Sigmoid colon (tissue), 7 donors: ENCODE measurements around the gene GHDC. TPM values are rescaled to one million over a fixed set of nuclear protein-coding genes. Genes with fewer than 3 reads are reported as not detected.

Experiments used
- DNase-seq: peaks from one replicate; pipeline ENCODE4 v3.0.0-alpha.2; 2019
- H3K27ac ChIP-seq, 4 donors: fragments of 200-600 bp; sonication (generic); one replicate each; pipeline ENCODE4 v1.5.1; 2016 to 2019; ENCODE audit warnings: mild to moderate bottlenecking in 1 of 4
- H3K27me3 ChIP-seq, 3 donors: fragments of 200-600 bp; sonication (generic); one replicate each; pipeline ENCODE4 v1.5.1; 2019; ENCODE audit warnings: mild to moderate bottlenecking in 1 of 3
- H3K36me3 ChIP-seq, 4 donors: fragments of 200-600 bp; sonication (generic); one replicate each; pipeline ENCODE4 v1.5.1; 2016 to 2019
- H3K4me1 ChIP-seq, 4 donors: fragments of 200-600 bp; sonication (generic); one replicate each; pipeline ENCODE4 v1.5.1; 2017 to 2019
- H3K4me3 ChIP-seq, 4 donors: fragments of 200-600 bp; sonication (generic); one replicate each; pipeline ENCODE4 v1.5.1; 2017 to 2019; ENCODE audit warnings: mild to moderate bottlenecking in 2 of 4, moderate library complexity in 1 of 4
- H3K9me3 ChIP-seq, 4 donors: fragments of 200-600 bp in 3 of 4; sonication (generic) in 3 of 4; one replicate each; pipeline versions ENCODE4 v1.5.1 to v1.6.1; 2013 to 2019
- CTCF ChIP-seq, 4 experiments: fragments of 450-650 bp in 3 of 4; fragments of 200-600 bp in 1 of 4; IDR thresholded peaks; one replicate each; pipeline ENCODE4 v1.5.1; 2016 to 2019; ENCODE audit warnings: antibody characterized with exemption in 4 of 4, mild to moderate bottlenecking in 3 of 4, moderate library complexity in 2 of 4
- EP300 ChIP-seq, 4 donors: sonication (generic); formaldehyde crosslinking; IDR thresholded peaks; one replicate each; pipeline ENCODE4 v1.6.1; 2017; ENCODE audit warnings: antibody characterized with exemption in 4 of 4
- POLR2A ChIP-seq, 2 donors: fragments of 450-650 bp; IDR thresholded peaks; one replicate each; pipeline ENCODE4 v1.6.1; 2016; ENCODE audit warnings: antibody characterized with exemption in 2 of 2, mild to moderate bottlenecking in 2 of 2, moderate library complexity in 2 of 2
- POLR2AphosphoS5 ChIP-seq, 4 donors: sonication (generic); formaldehyde crosslinking; IDR thresholded peaks; one replicate each; pipeline ENCODE4 v1.6.1; 2017; ENCODE audit warnings: antibody characterized with exemption in 4 of 4
- WGBS, 2 donors: extraction: QIAGEN DNeasy Blood & Tissue Kit; methylation state at CpG; one replicate each; pipeline ENCODE4 v1.1.7; 2013; 5-methylcytosine and 5-hydroxymethylcytosine counted together
- intact Hi-C: fragments of 100-400 bp; cut with DNase I; formaldehyde crosslinking; loops from one replicate; pipeline ENCODE4 v1.15.1; 2023
- polyA plus RNA-seq, 3 donors: library from polyadenylated mRNA; stranded (reverse); fragments of 200-250 nt; gene quantifications; one replicate each; pipeline ENCODE4 v1.2.3, GENCODE V29; 2013
- total RNA-seq, 4 donors: library from RNA; depleted of rRNA; stranded (reverse); fragments of >200 nt; gene quantifications; one replicate each; pipeline ENCODE4 v1.1.0, GENCODE V29; 2016
- donor health status: healthy with polysubstance abuse.
- donor health status: Bipolar disorder and iron deficiency.
- donor health status: healthy.

Gene GHDC
- total and polyA plus RNA-seq, 7 donors: 5.8 to 76.0 (median 32.1) TPM

DNA sequence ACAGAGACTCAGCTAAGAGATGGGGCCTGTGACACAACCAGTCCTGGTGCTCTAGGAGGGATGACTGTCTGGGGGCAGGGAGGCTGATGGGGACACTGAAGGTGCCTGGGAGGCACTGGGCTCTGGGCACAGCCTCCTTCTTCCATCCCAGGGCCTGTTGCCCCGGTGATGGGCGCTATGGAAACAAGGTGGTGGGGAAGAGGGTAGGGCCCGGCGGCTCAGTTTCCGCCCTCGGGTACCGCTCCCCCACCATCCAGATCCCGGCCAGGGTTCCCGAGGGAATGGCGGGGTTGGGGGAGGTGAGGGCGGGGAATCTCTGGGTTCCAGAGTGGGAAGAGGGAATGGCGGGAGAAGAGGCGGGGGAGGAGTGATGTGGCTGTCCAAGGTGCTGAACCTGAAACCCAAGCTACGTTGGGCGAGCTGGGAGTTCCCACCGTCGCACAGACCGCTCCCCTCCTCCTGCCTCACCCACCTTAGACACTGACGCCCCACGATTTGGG is 14.3 kb downstream of the GHDC start:
- Histone ChIP-seq H3K4me3 (no peak overlapping the region), H3K27me3 (peaks cover 17 to 42% (median 28%) of the 10 kb centered on the region in 3 donors), H3K9me3 (no peaks in the 10 kb centered on the region), H3K36me3 (no peaks in the 10 kb centered on the region), H3K4me1 (peaks cover 0 to 42% (median 29%) of the 10 kb centered on the region in 4 donors), H3K27ac (no peak overlapping the region)
- DNase-seq: no peak
- TF ChIP-seq EP300 (IDR thresholded peaks at IDR 0.05): no peak
- no peak for TF ChIP-seq POLR2AphosphoS5 (IDR thresholded peaks at IDR 0.05)
- no peak for TF ChIP-seq POLR2A (IDR thresholded peaks at IDR 0.05)
- no peak for TF ChIP-seq CTCF (IDR thresholded peaks at IDR 0.05)
- intact Hi-C loops: no loop called here
- WGBS, 2 donors: 11 to 17% methylated on average over 20 of the region's 20 CpGs

- H3K27me3 ChIP-seq: peaks cover 17 to 42% (median 28%) of the 10 kb centered on the region in 3 donors
- no peak overlapping the region for H3K4me3 ChIP-seq
- H3K9me3 ChIP-seq: no peaks in the 10 kb centered on the region
- no peak for DNase-seq
- H3K27ac ChIP-seq: no peak overlapping the region
- intact Hi-C loops: no loop called here
- no peak for TF ChIP-seq CTCF (IDR thresholded peaks at IDR 0.05)
- TF ChIP-seq POLR2A (IDR thresholded peaks at IDR 0.05): no peak
- TF ChIP-seq EP300 (IDR thresholded peaks at IDR 0.05): no peak
- no peak for TF ChIP-seq POLR2AphosphoS5 (IDR thresholded peaks at IDR 0.05)
- H3K4me1 ChIP-seq: peaks cover 0 to 35% (median 25%) of the 10 kb centered on the region in 4 donors
- WGBS, 2 donors: 15 to 27% methylated on average over 1 of the region's 1 CpG
- H3K36me3 ChIP-seq: no peaks in the 10 kb centered on the region
Measured at GRCh38 chr17:42179335-42179734, 15.0 kb downstream of the GHDC start.

DNA sequence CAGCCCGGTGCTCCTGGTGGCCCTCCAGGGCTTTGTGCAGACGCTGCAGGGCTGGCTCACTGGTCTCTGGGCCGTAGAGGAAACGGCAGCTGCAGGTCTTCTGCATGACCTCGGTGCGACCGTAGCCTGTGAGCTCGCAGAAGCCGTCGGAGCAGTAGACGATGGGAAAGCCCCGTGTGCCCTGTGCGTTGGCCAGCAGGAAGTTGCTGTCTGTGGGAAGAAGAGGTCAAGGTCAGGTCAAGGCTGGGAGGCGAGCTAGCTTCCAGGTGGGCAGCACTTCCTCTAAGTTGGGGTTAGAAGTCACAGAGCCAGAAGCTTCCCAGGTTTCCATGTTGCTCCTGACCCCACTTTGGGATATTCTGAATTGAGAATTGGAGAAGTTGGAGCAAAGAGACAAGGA is 15.5 kb downstream of the GHDC start:
- Histone ChIP-seq H3K4me1 (peaks cover 0 to 30% (median 21%) of the 10 kb centered on the region in 4 donors), H3K9me3 (no peaks in the 10 kb centered on the region), H3K36me3 (no peaks in the 10 kb centered on the region), H3K27ac (no peak overlapping the region), H3K27me3 (peaks cover 17 to 42% (median 28%) of the 10 kb centered on the region in 3 donors), H3K4me3 (no peak overlapping the region)
- intact Hi-C loops: no loop called here
- no peak for DNase-seq
- TF ChIP-seq POLR2AphosphoS5 (IDR thresholded peaks at IDR 0.05) (no peak), CTCF (IDR thresholded peaks at IDR 0.05) (no peak), EP300 (IDR thresholded peaks at IDR 0.05) (no peak), POLR2A (IDR thresholded peaks at IDR 0.05) (no peak)
- WGBS, 2 donors: 29 to 37% methylated on average over 14 of the region's 14 CpGs

GRCh38 chr17:42177684-42178083 is 16.6 kb downstream of the GHDC start:
- Histone ChIP-seq H3K27me3 (peaks cover 17 to 41% (median 28%) of the 10 kb centered on the region in 3 donors), H3K36me3 (no peaks in the 10 kb centered on the region), H3K4me3 (no peak overlapping the region), H3K9me3 (no peaks in the 10 kb centered on the region), H3K27ac (no peak overlapping the region), H3K4me1 (peaks cover 0 to 19% (median 14%) of the 10 kb centered on the region in 4 donors)
- 75 to 90% methylated on average over 2 of the region's 2 CpGs for WGBS, 2 donors
- no peak for DNase-seq
- intact Hi-C loops: no loop called here
- no peak for TF ChIP-seq POLR2AphosphoS5 (IDR thresholded peaks at IDR 0.05)
- no peak for TF ChIP-seq EP300 (IDR thresholded peaks at IDR 0.05)
- TF ChIP-seq POLR2A (IDR thresholded peaks at IDR 0.05): no peak
- no peak for TF ChIP-seq CTCF (IDR thresholded peaks at IDR 0.05)
